ENCODE results near the gene IL10RA. TPM values are rescaled to one million over a fixed set of nuclear protein-coding genes. Genes with fewer than 3 reads are reported as not detected.

The IL10RA gene
- total RNA-seq, 4 donors from 2014 or later: 23.2 to 65.9 (median 44.4) TPM

DNA sequence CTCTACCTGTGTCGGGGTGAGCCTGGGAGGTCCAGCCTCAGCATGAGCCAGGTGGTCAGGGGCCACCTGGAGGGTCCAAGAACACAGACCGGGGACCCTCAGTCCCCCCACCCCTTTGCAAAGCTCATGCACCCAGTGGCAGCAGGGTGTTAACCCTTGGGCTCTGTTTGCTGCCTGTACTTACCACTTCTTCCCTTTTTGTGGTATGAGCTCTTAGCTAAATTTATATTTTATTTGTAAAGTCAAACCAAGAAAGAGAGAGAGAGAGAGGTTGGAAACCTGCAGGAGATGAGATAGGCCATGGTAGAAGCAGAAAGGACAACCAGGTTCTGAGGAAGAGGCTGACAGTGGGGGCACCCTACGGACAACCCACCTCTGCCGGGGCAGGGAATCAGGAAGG, 29.9 kb downstream of the IL10RA start:
- TF ChIP-seq, protein P1, sequence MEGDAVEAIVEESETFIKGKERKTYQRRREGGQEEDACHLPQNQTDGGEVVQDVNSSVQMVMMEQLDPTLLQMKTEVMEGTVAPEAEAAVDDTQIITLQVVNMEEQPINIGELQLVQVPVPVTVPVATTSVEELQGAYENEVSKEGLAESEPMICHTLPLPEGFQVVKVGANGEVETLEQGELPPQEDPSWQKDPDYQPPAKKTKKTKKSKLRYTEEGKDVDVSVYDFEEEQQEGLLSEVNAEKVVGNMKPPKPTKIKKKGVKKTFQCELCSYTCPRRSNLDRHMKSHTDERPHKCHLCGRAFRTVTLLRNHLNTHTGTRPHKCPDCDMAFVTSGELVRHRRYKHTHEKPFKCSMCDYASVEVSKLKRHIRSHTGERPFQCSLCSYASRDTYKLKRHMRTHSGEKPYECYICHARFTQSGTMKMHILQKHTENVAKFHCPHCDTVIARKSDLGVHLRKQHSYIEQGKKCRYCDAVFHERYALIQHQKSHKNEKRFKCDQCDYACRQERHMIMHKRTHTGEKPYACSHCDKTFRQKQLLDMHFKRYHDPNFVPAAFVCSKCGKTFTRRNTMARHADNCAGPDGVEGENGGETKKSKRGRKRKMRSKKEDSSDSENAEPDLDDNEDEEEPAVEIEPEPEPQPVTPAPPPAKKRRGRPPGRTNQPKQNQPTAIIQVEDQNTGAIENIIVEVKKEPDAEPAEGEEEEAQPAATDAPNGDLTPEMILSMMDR (IDR thresholded peaks at IDR 0.05): no peak
- ATAC-seq (ENCODE audit: low FRiP score): no peak
- no peak for DNase-seq (ENCODE audit: low spot score)

- DNase-seq (ENCODE audit: low spot score): no peak
- no peak for ATAC-seq (ENCODE audit: low FRiP score)
- TF ChIP-seq, protein P1 (IDR thresholded peaks at IDR 0.05): no peak
Observed at GRCh38 chr11:118017111-118017510, 30.9 kb downstream of the IL10RA start.

GRCh38 chr11:118017631-118018315, 31.6 kb downstream of the IL10RA start:
- ATAC-seq (ENCODE audit: low FRiP score): no peak

DNA sequence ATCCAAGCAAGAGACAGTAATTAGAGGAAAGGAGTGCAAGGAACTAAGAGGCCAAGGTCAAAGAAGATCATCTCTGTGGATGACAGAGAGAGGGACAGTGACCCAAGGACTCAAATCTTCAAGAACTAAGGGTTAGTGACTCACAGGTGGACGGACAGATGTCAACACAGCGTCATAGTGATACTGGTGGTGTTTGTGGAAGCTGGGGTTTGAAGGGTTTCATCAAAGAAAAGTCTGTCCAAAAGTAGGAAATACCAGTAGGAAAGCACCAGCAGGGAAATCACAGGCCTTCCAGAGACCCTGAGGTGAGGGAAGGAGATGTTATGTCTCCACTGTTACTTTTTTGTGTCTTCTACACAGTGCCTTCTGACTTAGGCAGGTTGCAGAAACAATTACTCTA, 32.2 kb downstream of the IL10RA start:
- ATAC-seq (ENCODE audit: low FRiP score): no peak
- TF ChIP-seq, protein P1 (IDR thresholded peaks at IDR 0.05): no peak
- DNase-seq (ENCODE audit: low spot score): no peak

More at GRCh38 chr11:118017631-118018315, 31.6 kb downstream of the IL10RA start:
- TF ChIP-seq, protein P1 (IDR thresholded peaks at IDR 0.05): no peak
- DNase-seq (ENCODE audit: low spot score): no peak

- TF ChIP-seq, protein P1 (IDR thresholded peaks at IDR 0.05): no peak
- DNase-seq (ENCODE audit: low spot score): no peak
- no peak for ATAC-seq (ENCODE audit: low FRiP score)
Observed at GRCh38 chr11:118021146-118021545, 35.0 kb downstream of the IL10RA start.

DNA sequence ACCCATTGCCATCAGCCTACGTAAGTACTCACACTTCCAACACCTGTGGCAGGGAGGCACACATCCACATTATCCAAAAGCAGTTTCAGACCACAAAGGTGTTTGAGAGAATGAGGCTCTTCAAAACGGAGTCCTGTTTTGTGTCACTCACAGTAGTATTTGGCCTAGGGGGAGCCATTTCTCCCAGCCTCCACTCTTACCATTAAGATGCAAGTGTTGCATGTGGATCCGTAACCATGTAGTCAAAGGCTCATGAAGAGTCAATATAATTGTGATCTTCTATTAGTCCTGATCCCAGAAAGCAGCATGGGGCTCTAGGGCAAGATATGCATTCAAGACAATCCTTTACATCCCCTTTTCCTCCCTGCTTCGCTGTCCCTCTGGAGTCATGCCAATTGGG, 41.5 kb downstream of the IL10RA start:
- no peak for DNase-seq (ENCODE audit: low spot score)
- TF ChIP-seq, protein P1 (IDR thresholded peaks at IDR 0.05): no peak
- ATAC-seq (ENCODE audit: low FRiP score): no peak

GRCh38 chr11:118028626-118029025, 42.4 kb downstream of the IL10RA start:
- DNase-seq (ENCODE audit: low spot score) (no peak), ATAC-seq (ENCODE audit: low FRiP score) (no peak)
- TF ChIP-seq, protein P1 (IDR thresholded peaks at IDR 0.05): no peak
